ENCODE results near the gene DAB2IP.

DAB2IP gene

GRCh38 chr9:121729769-121730562 is 78.5 kb downstream of the DAB2IP start:
- Histone ChIP-seq H3K4me3 (ENCODE audit: low read length) (no peak overlapping the region), H3K9me3 (ENCODE audit: insufficient read depth, low read length) (no peaks in the 10 kb centered on the region), H3K9ac (ENCODE audit: low read length) (no peak overlapping the region), H3K27ac (ENCODE audit: low read length) (no peak overlapping the region), H4K20me1 (ENCODE audit: insufficient read depth, low read length) (no peaks in the 10 kb centered on the region), H2AFZ (ENCODE audit: low read depth, low read length) (no peak overlapping the region), H3K4me2 (ENCODE audit: low read length) (no peak overlapping the region), H3K79me2 (ENCODE audit: low read length) (no peaks in the 10 kb centered on the region), H3K27me3 (ENCODE audit: low read depth, low read length) (no peaks in the 10 kb centered on the region), H3K4me1 (ENCODE audit: low read length) (peaks cover 5% of the 10 kb centered on the region), H3K36me3 (replicated peaks; ENCODE audit: low read depth, low read length) (no peaks in the 10 kb centered on the region)
- TF ChIP-seq CTCF (IDR thresholded peaks at IDR 0.05; ENCODE audit: low read depth, low read length) = no peak
- no peak for TF ChIP-seq EZH2phosphoT487 (IDR thresholded peaks at IDR 0.05; ENCODE audit: low read depth)

GRCh38 chr9:121731090-121731489 is 79.7 kb downstream of the DAB2IP start:
- Histone ChIP-seq H3K4me1 (ENCODE audit: low read length) (peaks cover 11% of the 10 kb centered on the region), H4K20me1 (ENCODE audit: insufficient read depth, low read length) (no peaks in the 10 kb centered on the region), H3K27me3 (ENCODE audit: low read depth, low read length) (no peaks in the 10 kb centered on the region), H3K4me3 (ENCODE audit: low read length) (no peak overlapping the region), H3K4me2 (ENCODE audit: low read length) (no peak overlapping the region), H3K36me3 (replicated peaks; ENCODE audit: low read depth, low read length) (no peaks in the 10 kb centered on the region), H2AFZ (ENCODE audit: low read depth, low read length) (no peak overlapping the region), H3K79me2 (ENCODE audit: low read length) (no peaks in the 10 kb centered on the region), H3K27ac (ENCODE audit: low read length) (no peak overlapping the region), H3K9ac (ENCODE audit: low read length) (no peak overlapping the region), H3K9me3 (ENCODE audit: insufficient read depth, low read length) (no peaks in the 10 kb centered on the region)
- TF ChIP-seq EZH2phosphoT487 (IDR thresholded peaks at IDR 0.05; ENCODE audit: low read depth) (no peak), CTCF (IDR thresholded peaks at IDR 0.05; ENCODE audit: low read depth, low read length) (no peak)

- Histone ChIP-seq H3K79me2 (ENCODE audit: low read length) (no peaks in the 10 kb centered on the region), H2AFZ (ENCODE audit: low read depth, low read length) (no peak overlapping the region), H3K4me3 (ENCODE audit: low read length) (no peak overlapping the region), H3K9ac (ENCODE audit: low read length) (no peak overlapping the region), H3K27ac (ENCODE audit: low read length) (no peak overlapping the region), H3K36me3 (replicated peaks; ENCODE audit: low read depth, low read length) (no peaks in the 10 kb centered on the region), H3K9me3 (ENCODE audit: insufficient read depth, low read length) (no peaks in the 10 kb centered on the region), H3K4me1 (ENCODE audit: low read length) (peaks cover 11% of the 10 kb centered on the region), H3K4me2 (ENCODE audit: low read length) (no peak overlapping the region), H3K27me3 (ENCODE audit: low read depth, low read length) (no peaks in the 10 kb centered on the region), H4K20me1 (ENCODE audit: insufficient read depth, low read length) (no peaks in the 10 kb centered on the region)
- no peak for TF ChIP-seq EZH2phosphoT487 (IDR thresholded peaks at IDR 0.05; ENCODE audit: low read depth)
- TF ChIP-seq CTCF (IDR thresholded peaks at IDR 0.05; ENCODE audit: low read depth, low read length) = no peak
Measured at GRCh38 chr9:121731919-121732318, 80.5 kb downstream of the DAB2IP start.

- Histone ChIP-seq H4K20me1 (ENCODE audit: insufficient read depth, low read length) (no peaks in the 10 kb centered on the region), H3K9me3 (ENCODE audit: insufficient read depth, low read length) (no peaks in the 10 kb centered on the region)
Measured at GRCh38 chr9:121732389-121732788, 81.0 kb downstream of the DAB2IP start.

More at GRCh38 chr9:121732389-121732788, 81.0 kb downstream of the DAB2IP start:
- Histone ChIP-seq H3K36me3 (replicated peaks; ENCODE audit: low read depth, low read length) (no peaks in the 10 kb centered on the region), H3K9ac (ENCODE audit: low read length) (no peak overlapping the region), H3K4me1 (ENCODE audit: low read length) (peaks cover 14% of the 10 kb centered on the region), H3K79me2 (ENCODE audit: low read length) (no peaks in the 10 kb centered on the region), H3K4me2 (ENCODE audit: low read length) (no peak overlapping the region), H3K27me3 (ENCODE audit: low read depth, low read length) (no peaks in the 10 kb centered on the region), H2AFZ (ENCODE audit: low read depth, low read length) (no peak overlapping the region), H3K27ac (ENCODE audit: low read length) (no peak overlapping the region), H3K4me3 (ENCODE audit: low read length) (no peak overlapping the region)
- TF ChIP-seq EZH2phosphoT487 (IDR thresholded peaks at IDR 0.05; ENCODE audit: low read depth) = no peak
- no peak for TF ChIP-seq CTCF (IDR thresholded peaks at IDR 0.05; ENCODE audit: low read depth, low read length)

Measured in OCI-LY3 (cell line).